H9 (cell line): ENCODE results near the gene PCBP4. TPM values are rescaled to one million over a fixed set of nuclear protein-coding genes. Genes with fewer than 3 reads are reported as not detected.
A peak's percentile ranks its signal among the peaks of the same experiment; 100 is the strongest.

Experiments used
- DNase-seq: peaks from one replicate; pipeline ENCODE4 v3.0.0-alpha.2; 2017
- H2AFZ ChIP-seq: one replicate; pipeline ENCODE4 v1.6.1; 2013; ENCODE audit warnings: mild to moderate bottlenecking, low read length, control low read depth, moderate library complexity
- H2AK5ac ChIP-seq: 2 replicates; pipeline ENCODE4 v1.6.1; 2013; ENCODE audit warnings: low read length, control low read depth, mixed read lengths; ENCODE audit not compliant: insufficient read length
- H2BK120ac ChIP-seq: one replicate; pipeline ENCODE4 v1.6.1; 2013; ENCODE audit warnings: low read depth, mild to moderate bottlenecking, low read length, control low read depth, inconsistent platforms; ENCODE audit not compliant: poor library complexity, severe bottlenecking
- H2BK12ac ChIP-seq: 2 replicates; pipeline ENCODE4 v1.6.1; 2013; ENCODE audit warnings: low read length, control low read depth, mixed read lengths, low read depth; ENCODE audit not compliant: insufficient read length
- H2BK15ac ChIP-seq: 2 replicates; pipeline ENCODE4 v1.6.1; 2013; ENCODE audit warnings: low read depth, low read length, control low read depth
- H2BK20ac ChIP-seq: one replicate; pipeline ENCODE4 v1.6.1; 2013; ENCODE audit warnings: low read depth, mild to moderate bottlenecking, low read length, control low read depth, inconsistent platforms; ENCODE audit not compliant: poor library complexity, severe bottlenecking
- H2BK5ac ChIP-seq: 2 replicates; pipeline ENCODE4 v1.6.1; 2013; ENCODE audit warnings: low read length, control low read depth, mixed read lengths; ENCODE audit not compliant: insufficient read length
- H3K14ac ChIP-seq: 2 replicates; pipeline ENCODE4 v1.6.1; 2013; ENCODE audit warnings: low read length, control low read depth; ENCODE audit not compliant: insufficient read depth
- H3K18ac ChIP-seq: 2 replicates; pipeline ENCODE4 v1.6.1; 2013; ENCODE audit warnings: low read depth, mild to moderate bottlenecking, mixed read lengths, low read length, control low read depth; ENCODE audit not compliant: insufficient read length
- H3K23ac ChIP-seq: 2 replicates; pipeline ENCODE4 v1.6.1; 2013; ENCODE audit warnings: low read length, control low read depth, mixed read lengths, low read depth; ENCODE audit not compliant: insufficient read length
- H3K23me2 ChIP-seq: 2 replicates; pipeline ENCODE4 v1.6.1; 2013; ENCODE audit warnings: low read depth, mild to moderate bottlenecking, mixed read lengths, low read length, control low read depth; ENCODE audit not compliant: insufficient read length, poor library complexity, severe bottlenecking
- H3K27ac ChIP-seq: 2 replicates; pipeline ENCODE4 v1.5.1; 2013; ENCODE audit warnings: low read length, control low read depth, mixed read lengths, low read depth; ENCODE audit not compliant: insufficient read length
- H3K27me3 ChIP-seq: 2 replicates; pipeline ENCODE4 v1.6.1; 2013; ENCODE audit warnings: low read length, control low read depth, inconsistent platforms; ENCODE audit not compliant: insufficient read depth
- H3K4ac ChIP-seq: 2 replicates; pipeline ENCODE4 v1.6.1; 2013; ENCODE audit warnings: low read depth, mild to moderate bottlenecking, control low read depth, inconsistent platforms, low read length, moderate library complexity
- H3K4me1 ChIP-seq: 2 replicates; pipeline ENCODE4 v1.6.1; 2013; ENCODE audit warnings: low read length, control low read depth, inconsistent platforms; ENCODE audit not compliant: insufficient read depth
- H3K4me2 ChIP-seq: 2 replicates; pipeline ENCODE4 v1.6.1; 2013; ENCODE audit warnings: low read length, control low read depth, mixed read lengths; ENCODE audit not compliant: insufficient read length, insufficient read depth
- H3K56ac ChIP-seq: 2 replicates; pipeline ENCODE4 v1.6.1; 2013; ENCODE audit warnings: low read depth, mild to moderate bottlenecking, mixed read lengths, low read length, control low read depth; ENCODE audit not compliant: insufficient read length
- H3K79me1 ChIP-seq: 2 replicates; pipeline ENCODE4 v1.6.1; 2013; ENCODE audit warnings: low read depth, mild to moderate bottlenecking, moderate library complexity, low read length, control low read depth, inconsistent platforms; ENCODE audit not compliant: insufficient read depth, poor library complexity, severe bottlenecking
- H3K79me2 ChIP-seq: 2 replicates; pipeline ENCODE4 v1.6.1; 2013; ENCODE audit warnings: low read length, control low read depth, inconsistent platforms; ENCODE audit not compliant: insufficient read depth
- H3K9ac ChIP-seq: 2 replicates; pipeline ENCODE4 v1.6.1; 2013; ENCODE audit warnings: low read length, control low read depth, mixed read lengths; ENCODE audit not compliant: insufficient read length; ENCODE audit errors: extremely low read depth
- H3K9me3 ChIP-seq: one replicate; pipeline ENCODE4 v1.6.1; 2013; ENCODE audit warnings: low read depth, low read length, inconsistent platforms; ENCODE audit not compliant: control insufficient read depth
- H3T11ph ChIP-seq: one replicate; pipeline ENCODE4 v1.6.1; 2013; ENCODE audit warnings: mild to moderate bottlenecking, low read length, control low read depth, inconsistent platforms
- H4K20me1 ChIP-seq: one replicate; pipeline ENCODE4 v1.6.1; 2013; ENCODE audit not compliant: control insufficient read depth, insufficient read length, insufficient read depth
- H4K5ac ChIP-seq: 2 replicates; pipeline ENCODE4 v1.6.1; 2013; ENCODE audit warnings: low read depth, mild to moderate bottlenecking, mixed read lengths, low read length, control low read depth; ENCODE audit not compliant: insufficient read length
- H4K8ac ChIP-seq: replicated peaks from 2 replicates; pipeline ENCODE4 v1.6.1; 2013; ENCODE audit warnings: low read length, control low read depth, mixed read lengths, low read depth; ENCODE audit not compliant: insufficient read length
- H4K91ac ChIP-seq: 2 replicates; pipeline ENCODE4 v1.6.1; 2013; ENCODE audit warnings: low read depth, mild to moderate bottlenecking, moderate library complexity, mixed read lengths, low read length, control low read depth; ENCODE audit not compliant: insufficient read length
- H3K27ac Mint-ChIP-seq, 3 experiments: 2 replicates in 2 of 3; 3 replicates in 1 of 3; pipeline ENCODE4 v1.8.0; 2020 to 2021; ENCODE audit warnings: mixed read lengths in 3 of 3, mild to moderate bottlenecking in 1 of 3, moderate library complexity in 1 of 3
- H3K27me3 Mint-ChIP-seq: 2 replicates; pipeline ENCODE4 v1.8.0; 2021; ENCODE audit warnings: low read depth, mild to moderate bottlenecking, moderate library complexity, mixed read lengths
- H3K36me3 Mint-ChIP-seq, 3 experiments: 2 replicates in 2 of 3; 3 replicates in 1 of 3; pipeline ENCODE4 v1.8.0; 2020 to 2021; ENCODE audit warnings: low read depth in 3 of 3, mixed read lengths in 3 of 3; ENCODE audit not compliant: insufficient read depth in 1 of 3
- H3K4me1 Mint-ChIP-seq, 2 experiments: 2 replicates each; pipeline ENCODE4 v1.8.0; 2020; ENCODE audit warnings: mixed read lengths in 2 of 2
- H3K4me3 Mint-ChIP-seq, 2 experiments: 2 replicates in 1 of 2; 3 replicates in 1 of 2; pipeline ENCODE4 v1.8.0; 2020 to 2021; ENCODE audit warnings: mild to moderate bottlenecking in 2 of 2, mixed read lengths in 2 of 2, moderate library complexity in 1 of 2
- H3K9me3 Mint-ChIP-seq, 2 experiments: 2 replicates in 1 of 2; 3 replicates in 1 of 2; pipeline ENCODE4 v1.8.0; 2020; ENCODE audit warnings: mild to moderate bottlenecking in 2 of 2, mixed read lengths in 2 of 2, moderate library complexity in 1 of 2
- CTCF ChIP-seq: fragments of 200-600 bp; sonication (generic); conservative IDR thresholded peaks from 3 replicates; pipeline ENCODE4 v1.8.0; 2021; ENCODE audit warnings: antibody characterized with exemption, mild to moderate bottlenecking
- WGBS: extraction: QIAGEN DNeasy Blood & Tissue Kit; methylation state at CpG from one replicate; pipeline ENCODE4 v1.1.7; 2013; ENCODE audit warnings: missing lambda C conversion rate, low lambda C conversion rate, mixed read lengths; ENCODE audit not compliant: insufficient read length; ENCODE audit errors: extremely low coverage; 5-methylcytosine and 5-hydroxymethylcytosine counted together
- total RNA-seq: library from RNA; stranded (reverse); gene quantifications from 2 replicates; pipeline ENCODE4 v1.2.1, GENCODE V29; 2021

Gene PCBP4
- total RNA-seq, 1 experiment from 2014 or later = 24.6 TPM

GRCh38 chr3:52006017-52006819 lies 39.0 kb upstream of the PCBP4 start:
- Mint-ChIP-seq H3K36me3 (no peaks in the 10 kb centered on the region; a peak in 1 of 7 replicates), H3K27ac (peak overlapping the region in 2 of 3 experiments; percentile 20 to 44; a peak in 2 of 7 replicates), H3K4me3 (peak overlapping the region; percentile 45 to 75), H3K9me3 (no peaks in the 10 kb centered on the region), H3K4me1 (peaks cover 50 to 62% of the 10 kb centered on the region in 2 experiments), H3K27me3 (peaks cover 4% of the 10 kb centered on the region)
- H3K27me3 ChIP-seq = no peaks in the 10 kb centered on the region
- no peak overlapping the region for H2BK12ac ChIP-seq
- no peak overlapping the region for H3K4ac ChIP-seq
- H2AK5ac ChIP-seq = no peak overlapping the region
- H3K4me1 ChIP-seq = peaks cover 15% of the 10 kb centered on the region; the same call in 1 of the 2 replicates
- H3K18ac ChIP-seq = peak overlapping the region; percentile 5
- TF ChIP-seq CTCF = no peak
- 0 out of 2 replicates have a peak overlapping the region, but pooled peaks have one; percentile 31 for H3K14ac ChIP-seq
- no peak overlapping the region for H3K56ac ChIP-seq
- no CpG with 5 or more reads among the region's 8 CpGs for WGBS
- no peak overlapping the region for H3K23ac ChIP-seq
- H4K5ac ChIP-seq = no peak overlapping the region
- DNase-seq = no peak
- H2BK5ac ChIP-seq = no peak overlapping the region
- H2BK120ac ChIP-seq = no peak overlapping the region
- H3K9me3 ChIP-seq = no peaks in the 10 kb centered on the region
- peak overlapping the region; percentile 36 for H3K4me2 ChIP-seq
- no peaks in the 10 kb centered on the region for H4K20me1 ChIP-seq
- no peak overlapping the region for H2AFZ ChIP-seq
- H3K9ac ChIP-seq = no peak overlapping the region
- H2BK15ac ChIP-seq = no peak overlapping the region
- H3K27ac ChIP-seq = no peak overlapping the region
- no peak overlapping the region for H4K91ac ChIP-seq
- no peaks in the 10 kb centered on the region for H3K79me2 ChIP-seq
- H3K23me2 ChIP-seq = no peaks in the 10 kb centered on the region
- H3K79me1 ChIP-seq = no peaks in the 10 kb centered on the region
- H2BK20ac ChIP-seq = no peak overlapping the region
- no peak overlapping the region for H4K8ac ChIP-seq
- no peak overlapping the region for H3T11ph ChIP-seq
